PC-9 (cell line): ENCODE results near the gene SPPL2A. TPM values are rescaled to one million over a fixed set of nuclear protein-coding genes. Genes with fewer than 3 reads are reported as not detected.

ENCODE experiments used
- BruUV-seq: library from RNA; stranded (reverse); fragments of 400-500 nt; replicated peaks from 2 replicates; lab custom pipeline; 2021; lab: Mats Ljungman, UMichigan
- CTCF ChIA-PET: fragments of 300-600 bp; sonication (Branson Sonifier 250); formaldehyde crosslinking; loops from one replicate; lab custom pipeline; 2022; ENCODE audit warnings: antibody characterized with exemption; lab: Charles Lee
- POLR2A ChIA-PET: fragments of 300-600 bp; sonication (Branson Sonifier 250); formaldehyde crosslinking; loops from one replicate; lab custom pipeline; 2022; ENCODE audit warnings: antibody characterized with exemption; ENCODE audit not compliant: unreplicated experiment; lab: Charles Lee
- DNase-seq, 2 experiments: peaks; one replicate each; pipeline versions ENCODE4 v3.0.0 to v3.0.0-alpha.2; 2015 to 2022; ENCODE audit warnings: mixed read lengths in 1 of 2
- H2AFZ ChIP-seq: fragments of 200-600 bp; sonication (generic); 2 replicates; pipeline ENCODE4 v1.8.1; 2017; ENCODE audit warnings: antibody characterized with exemption
- H3F3A ChIP-seq: fragments of 200-600 bp; sonication (generic); 2 replicates; pipeline ENCODE4 v1.8.1; 2017; ENCODE audit warnings: antibody characterized with exemption, mild to moderate bottlenecking, low read depth; ENCODE audit not compliant: insufficient read depth
- H3K27ac ChIP-seq: fragments of 200-600 bp; sonication (generic); 2 replicates; pipeline ENCODE4 v1.6.1; 2016; ENCODE audit warnings: mixed run types
- H3K27me3 ChIP-seq: fragments of 200-600 bp; sonication (generic); 2 replicates; pipeline ENCODE4 v1.6.1; 2016; ENCODE audit warnings: low read depth, mixed run types; ENCODE audit not compliant: insufficient read depth
- H3K36me3 ChIP-seq: fragments of 200-600 bp; sonication (generic); 2 replicates; pipeline ENCODE4 v1.6.1; 2016; ENCODE audit warnings: low read depth, mixed run types
- H3K4me1 ChIP-seq: fragments of 200-600 bp; sonication (generic); replicated peaks from 2 replicates; pipeline ENCODE4 v1.6.1; 2016; ENCODE audit warnings: mixed run types; ENCODE audit not compliant: insufficient read depth
- H3K4me2 ChIP-seq: fragments of 200-600 bp; sonication (generic); 2 replicates; pipeline ENCODE4 v1.6.1; 2017; ENCODE audit warnings: mixed run types
- H3K4me3 ChIP-seq: fragments of 200-600 bp; sonication (generic); 2 replicates; pipeline ENCODE4 v1.6.1; 2016; ENCODE audit warnings: mixed run types
- H3K79me2 ChIP-seq: fragments of 200-600 bp; sonication (generic); 2 replicates; pipeline ENCODE4 v1.6.1; 2017; ENCODE audit warnings: low read depth, mixed run types
- H3K9me2 ChIP-seq: fragments of 200-600 bp; sonication (generic); 2 replicates; pipeline ENCODE4 v1.8.1; 2017; ENCODE audit warnings: mild to moderate bottlenecking; ENCODE audit not compliant: insufficient read depth
- H3K9me3 ChIP-seq: fragments of 200-600 bp; sonication (generic); 2 replicates; pipeline ENCODE4 v1.8.1; 2016; ENCODE audit warnings: low read depth; ENCODE audit not compliant: insufficient read depth
- H4K20me1 ChIP-seq: fragments of 200-600 bp; sonication (generic); 2 replicates; pipeline ENCODE4 v1.8.1; 2017; ENCODE audit not compliant: insufficient read depth
- EZH2 ChIP-seq: fragments of 200-600 bp; sonication (generic); IDR thresholded peaks from 2 replicates; pipeline ENCODE4 v1.8.0; 2017; ENCODE audit warnings: antibody characterized with exemption, low read depth
- intact Hi-C: fragments of 100-400 bp; cut with micrococcal nuclease; formaldehyde crosslinking; loops from one replicate; pipeline ENCODE4 v1.10.0; 2022; ENCODE audit not compliant: unreplicated experiment
- total RNA-seq: library from RNA; stranded (reverse); gene quantifications from 2 replicates; pipeline ENCODE4 v1.2.3, GENCODE V29; 2021
- TF ChIP-seq, protein P1 (sequence below): fragments of 200-600 bp; sonication (generic); conservative IDR thresholded peaks from 2 replicates; pipeline ENCODE4 v1.6.1; 2017; ENCODE audit warnings: mixed run types, antibody characterized with exemption, mild to moderate bottlenecking, moderate library complexity

SPPL2A gene
- total RNA-seq, 1 experiment from 2014 or later = 70.6 TPM

GRCh38 chr15:50767332-50767861 is 1.9 kb upstream of the SPPL2A start:
- H3K36me3 ChIP-seq = no peaks in the 10 kb centered on the region
- POLR2A ChIA-PET = no interaction called here
- CTCF ChIA-PET = no interaction called here
- H3K79me2 ChIP-seq = peaks cover 24% of the 10 kb centered on the region
- no peaks in the 10 kb centered on the region for H4K20me1 ChIP-seq
- H2AFZ ChIP-seq = no peak overlapping the region
- intact Hi-C loops = loop anchor here (5.0 kb wide), 1 partner anchor 50 kb away; no protein-coding TSS in a partner anchor
- no peaks in the 10 kb centered on the region for H3K9me3 ChIP-seq
- H3K4me1 ChIP-seq = peaks cover 7% of the 10 kb centered on the region
- H3K27me3 ChIP-seq = no peaks in the 10 kb centered on the region
- H3K4me2 ChIP-seq = no peak overlapping the region
- H3K27ac ChIP-seq = no peak overlapping the region
- TF ChIP-seq, protein P1, sequence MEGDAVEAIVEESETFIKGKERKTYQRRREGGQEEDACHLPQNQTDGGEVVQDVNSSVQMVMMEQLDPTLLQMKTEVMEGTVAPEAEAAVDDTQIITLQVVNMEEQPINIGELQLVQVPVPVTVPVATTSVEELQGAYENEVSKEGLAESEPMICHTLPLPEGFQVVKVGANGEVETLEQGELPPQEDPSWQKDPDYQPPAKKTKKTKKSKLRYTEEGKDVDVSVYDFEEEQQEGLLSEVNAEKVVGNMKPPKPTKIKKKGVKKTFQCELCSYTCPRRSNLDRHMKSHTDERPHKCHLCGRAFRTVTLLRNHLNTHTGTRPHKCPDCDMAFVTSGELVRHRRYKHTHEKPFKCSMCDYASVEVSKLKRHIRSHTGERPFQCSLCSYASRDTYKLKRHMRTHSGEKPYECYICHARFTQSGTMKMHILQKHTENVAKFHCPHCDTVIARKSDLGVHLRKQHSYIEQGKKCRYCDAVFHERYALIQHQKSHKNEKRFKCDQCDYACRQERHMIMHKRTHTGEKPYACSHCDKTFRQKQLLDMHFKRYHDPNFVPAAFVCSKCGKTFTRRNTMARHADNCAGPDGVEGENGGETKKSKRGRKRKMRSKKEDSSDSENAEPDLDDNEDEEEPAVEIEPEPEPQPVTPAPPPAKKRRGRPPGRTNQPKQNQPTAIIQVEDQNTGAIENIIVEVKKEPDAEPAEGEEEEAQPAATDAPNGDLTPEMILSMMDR = no peak
- TF ChIP-seq EZH2 = no peak
- H3K4me3 ChIP-seq = no peak overlapping the region
- H3K9me2 ChIP-seq = no peaks in the 10 kb centered on the region
- 0 out of 2 replicates have a peak, but pooled peaks cover 8% of the 10 kb centered on the region for H3F3A ChIP-seq
- no peak for DNase-seq
- no TSS peak for BruUV-seq

DNA sequence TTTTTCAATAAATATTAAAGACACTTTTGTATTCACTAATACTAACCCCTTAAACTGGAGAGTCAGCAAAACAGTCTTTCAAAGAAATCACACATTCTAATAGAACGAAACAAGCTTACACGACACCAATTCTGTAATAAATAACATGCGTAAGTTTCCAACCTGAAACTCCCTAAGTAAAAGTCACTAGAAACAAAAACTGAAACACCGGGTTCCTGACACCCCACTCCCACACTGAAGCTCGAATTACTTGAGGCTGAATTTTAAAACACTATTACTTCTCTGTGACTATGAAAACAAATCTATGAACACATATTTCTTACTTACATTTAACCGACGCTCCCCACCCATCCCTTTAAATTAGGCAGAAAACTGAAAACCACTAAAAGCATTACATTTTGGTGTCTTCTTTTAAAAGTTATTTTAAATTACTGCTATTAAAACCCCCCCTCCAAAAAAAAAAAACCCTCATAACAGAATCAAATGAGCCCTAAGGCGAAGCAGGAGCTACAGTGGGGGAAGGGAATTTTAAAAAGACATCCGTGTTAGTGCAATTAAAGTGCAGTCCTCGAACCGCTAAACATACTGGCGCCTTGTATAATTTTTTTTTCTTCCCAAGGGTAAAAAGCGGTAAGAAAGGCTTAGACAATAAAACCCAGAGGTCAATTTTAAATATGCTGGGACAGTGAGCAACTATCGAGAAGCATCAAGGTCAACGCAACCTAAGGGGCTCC is 878 bp downstream of the SPPL2A start:
- ChIA-PET CTCF (interaction anchor here (0.7 kb wide), 1 partner anchor 285 kb away, joined by 5 read pairs; no protein-coding TSS in a partner anchor), POLR2A (interaction anchor here (0.6 kb wide), 1 partner anchor 117 kb away, joined by 4 read pairs; no protein-coding TSS in a partner anchor)
- TSS peak; percentile 48 for BruUV-seq
- intact Hi-C loops = loop anchor here (2.0 to 5.0 kb wide), 3 partner anchors 53 to 120 kb away; no protein-coding TSS in a partner anchor
- Histone ChIP-seq H3K9me2 (no peaks in the 10 kb centered on the region), H3K4me1 (peaks cover 7% of the 10 kb centered on the region), H3K4me2 (peak overlapping the region; percentile 86), H3K27me3 (no peaks in the 10 kb centered on the region), H3F3A (0 out of 2 replicates have a peak, but pooled peaks cover 8% of the 10 kb centered on the region), H4K20me1 (no peaks in the 10 kb centered on the region), H3K79me2 (peaks cover 26% of the 10 kb centered on the region), H3K36me3 (no peaks in the 10 kb centered on the region), H3K9me3 (no peaks in the 10 kb centered on the region), H3K27ac (peak overlapping the region; percentile 46), H2AFZ (peak overlapping the region; percentile 78), H3K4me3 (peak overlapping the region; percentile 82)
- TF ChIP-seq, protein P1 = no peak
- TF ChIP-seq EZH2 = no peak
- DNase-seq = no peak

DNA sequence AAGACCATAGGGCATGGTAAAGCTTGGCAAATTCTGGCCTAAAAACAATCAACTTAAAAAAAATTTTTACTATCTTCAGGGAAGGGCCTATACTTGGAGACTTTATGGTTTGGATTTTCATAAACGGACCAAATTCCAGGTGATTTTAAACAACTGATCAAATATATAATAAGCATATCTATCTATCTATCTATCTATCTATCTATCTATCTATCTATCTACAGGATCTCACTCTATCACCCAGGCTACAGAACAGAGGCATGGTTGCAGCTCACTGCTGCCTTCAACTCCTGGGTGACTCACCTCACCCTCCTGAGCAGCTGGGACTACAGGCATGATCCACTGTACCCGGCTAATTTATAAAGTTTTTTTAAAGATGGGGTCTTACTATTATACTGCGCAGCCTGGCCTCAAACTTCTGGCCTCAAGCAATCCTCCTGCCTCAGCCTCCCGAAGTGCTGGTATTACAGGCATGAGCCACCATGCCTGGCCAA is 6.7 kb downstream of the SPPL2A start:
- Histone ChIP-seq H3K4me1 (peaks cover under 1% of the 10 kb centered on the region; the same call in 1 of the 2 replicates), H3K36me3 (no peaks in the 10 kb centered on the region), H4K20me1 (no peaks in the 10 kb centered on the region), H3K4me2 (no peak overlapping the region), H3K27ac (no peak overlapping the region), H3K9me2 (no peaks in the 10 kb centered on the region), H3K4me3 (no peak overlapping the region), H3F3A (no peaks in the 10 kb centered on the region), H3K27me3 (no peaks in the 10 kb centered on the region), H3K9me3 (no peaks in the 10 kb centered on the region), H3K79me2 (peaks cover 14% of the 10 kb centered on the region), H2AFZ (no peak overlapping the region)
- no peak for DNase-seq
- POLR2A ChIA-PET = no interaction called here
- TF ChIP-seq, protein P1 = no peak
- no TSS peak for BruUV-seq
- intact Hi-C loops = no loop called here
- CTCF ChIA-PET = interaction anchor here (0.6 kb wide), 1 partner anchor 157 kb away, joined by 3 read pairs; no protein-coding TSS in a partner anchor
